Measurements from ENCODE around the gene AMN.

Gene AMN

DNA sequence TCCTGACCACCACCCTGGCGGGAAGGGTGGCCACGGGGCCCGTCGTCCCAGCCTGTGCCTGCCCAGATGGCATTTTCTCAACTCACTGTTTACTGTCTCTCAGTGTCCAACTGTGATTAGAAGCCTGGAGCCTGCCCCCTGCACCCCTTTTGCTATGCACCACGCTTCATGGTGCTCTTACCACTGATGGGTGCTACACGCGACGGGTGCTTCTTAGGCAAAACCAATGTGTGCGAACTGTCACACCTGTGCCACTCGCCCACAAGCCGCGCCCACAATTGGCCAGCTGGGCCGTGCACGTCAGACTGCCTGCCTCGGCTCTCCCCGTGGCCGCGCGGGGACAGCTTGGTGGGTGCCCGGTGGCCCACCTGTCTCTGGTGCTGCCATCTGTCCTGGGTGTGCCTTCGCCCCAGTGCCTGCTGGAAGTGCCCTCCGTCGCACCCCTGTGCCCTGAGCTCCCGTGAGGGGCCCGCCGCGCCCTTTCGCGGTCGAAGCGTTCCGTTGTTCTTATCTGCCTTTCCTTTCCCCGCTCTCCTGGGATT is 15.1 kb upstream of the AMN start:
- peaks cover 7 to 31% of the 10 kb centered on the region in 2 donors for H3K36me3 ChIP-seq (ENCODE audit: control insufficient read depth in 1 of 2, insufficient read depth in 2 of 2, low read length in 2 of 2)
- no peaks in the 10 kb centered on the region for H3K4me1 ChIP-seq (ENCODE audit: control insufficient read depth in 1 of 2, insufficient read depth in 2 of 2, low read length in 2 of 2)
- no peaks in the 10 kb centered on the region for H3K27me3 ChIP-seq (ENCODE audit: low read depth, low read length)
- H3K4me3 ChIP-seq (ENCODE audit: low read depth in 1 of 2, low read length in 2 of 2), result no peak overlapping the region
- H3K9me3 ChIP-seq (ENCODE audit: control insufficient read depth in 1 of 2, low read length in 2 of 2), result no peaks in the 10 kb centered on the region
- no peak overlapping the region for H3K27ac ChIP-seq (ENCODE audit: low read length)

GRCh38 chr14:102907980-102908730 is 14.3 kb upstream of the AMN start:
- no peaks in the 10 kb centered on the region for H3K9me3 ChIP-seq (ENCODE audit: control insufficient read depth in 1 of 2, low read length in 2 of 2)
- H3K36me3 ChIP-seq (ENCODE audit: control insufficient read depth in 1 of 2, insufficient read depth in 2 of 2, low read length in 2 of 2), result peaks cover 7 to 30% of the 10 kb centered on the region in 2 donors
- no peaks in the 10 kb centered on the region for H3K27me3 ChIP-seq (ENCODE audit: low read depth, low read length)
- no peak overlapping the region for H3K27ac ChIP-seq (ENCODE audit: low read length)
- H3K4me3 ChIP-seq (ENCODE audit: low read depth in 1 of 2, low read length in 2 of 2), result no peak overlapping the region
- no peaks in the 10 kb centered on the region for H3K4me1 ChIP-seq (ENCODE audit: control insufficient read depth in 1 of 2, insufficient read depth in 2 of 2, low read length in 2 of 2)

DNA sequence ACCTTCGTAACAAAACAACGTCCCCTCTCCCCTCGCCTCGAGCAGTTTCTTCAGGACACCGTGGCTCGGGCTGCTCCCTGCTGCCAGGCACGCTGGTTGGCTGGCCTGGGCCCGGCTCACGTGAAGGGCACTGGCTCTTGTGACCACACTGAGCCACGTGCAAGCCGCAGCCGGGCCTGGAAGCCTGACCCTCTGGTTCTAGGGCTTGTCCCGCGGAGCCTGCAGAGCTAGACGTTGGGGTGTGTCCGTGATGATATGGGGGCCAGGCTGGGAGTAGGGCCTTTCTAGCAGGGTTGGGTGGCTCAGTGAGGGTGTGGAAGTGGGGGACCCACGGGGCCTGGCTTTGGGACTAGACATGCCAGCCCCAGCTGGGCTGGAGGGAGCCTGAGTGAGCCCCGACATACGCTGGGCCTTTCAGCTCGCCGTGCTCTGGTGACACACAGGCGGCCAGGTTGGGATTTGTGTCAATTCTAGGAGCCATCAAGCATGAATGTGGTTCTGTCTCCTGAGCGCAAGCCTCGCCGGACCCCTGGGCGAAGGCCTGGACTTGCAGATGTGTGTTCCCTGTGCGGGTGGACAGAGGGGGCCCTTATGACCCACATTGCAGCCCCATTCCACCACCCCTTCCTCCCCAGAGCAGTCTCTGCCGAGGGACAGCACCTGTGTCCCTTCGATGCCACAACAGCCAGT is 13.6 kb upstream of the AMN start:
- Histone ChIP-seq H3K4me3 (ENCODE audit: low read depth in 1 of 2, low read length in 2 of 2) (no peak overlapping the region), H3K9me3 (ENCODE audit: control insufficient read depth in 1 of 2, low read length in 2 of 2) (no peaks in the 10 kb centered on the region), H3K36me3 (ENCODE audit: control insufficient read depth in 1 of 2, insufficient read depth in 2 of 2, low read length in 2 of 2) (peaks cover 7 to 22% of the 10 kb centered on the region in 2 donors), H3K27ac (ENCODE audit: low read length) (no peak overlapping the region), H3K27me3 (ENCODE audit: low read depth, low read length) (no peaks in the 10 kb centered on the region), H3K4me1 (ENCODE audit: control insufficient read depth in 1 of 2, insufficient read depth in 2 of 2, low read length in 2 of 2) (no peaks in the 10 kb centered on the region)

DNA sequence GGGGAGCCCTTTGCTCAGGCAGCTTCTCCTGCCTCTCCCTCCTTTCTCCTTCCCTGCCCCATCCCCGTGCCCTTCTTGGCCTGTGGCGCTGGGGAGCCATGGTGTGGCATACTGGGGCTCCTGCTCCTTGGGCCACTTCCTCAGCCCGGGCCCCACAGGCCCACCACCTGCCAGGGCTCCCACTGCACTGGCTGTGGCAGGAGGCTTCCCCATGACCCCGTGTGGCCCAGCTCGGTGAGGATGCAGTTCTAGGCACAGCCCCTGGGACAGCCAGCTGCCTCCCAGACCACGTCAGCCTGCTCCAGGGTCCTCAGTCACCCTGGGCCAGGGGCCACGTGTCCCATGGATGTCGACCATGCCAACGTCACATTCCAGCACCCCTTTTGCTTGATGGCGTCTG is 13.0 kb upstream of the AMN start:
- no peak overlapping the region for H3K27ac ChIP-seq (ENCODE audit: low read length)
- peaks cover 7 to 19% of the 10 kb centered on the region in 2 donors for H3K36me3 ChIP-seq (ENCODE audit: control insufficient read depth in 1 of 2, insufficient read depth in 2 of 2, low read length in 2 of 2)

GRCh38 chr14:102909911-102910310 is 12.6 kb upstream of the AMN start:
- Histone ChIP-seq H3K4me1 (ENCODE audit: control insufficient read depth in 1 of 2, insufficient read depth in 2 of 2, low read length in 2 of 2) (no peaks in the 10 kb centered on the region), H3K4me3 (ENCODE audit: low read depth in 1 of 2, low read length in 2 of 2) (no peak overlapping the region), H3K27me3 (ENCODE audit: low read depth, low read length) (no peaks in the 10 kb centered on the region), H3K27ac (ENCODE audit: low read length) (no peak overlapping the region), H3K9me3 (ENCODE audit: control insufficient read depth in 1 of 2, low read length in 2 of 2) (no peaks in the 10 kb centered on the region), H3K36me3 (ENCODE audit: control insufficient read depth in 1 of 2, insufficient read depth in 2 of 2, low read length in 2 of 2) (peaks cover 7 to 19% of the 10 kb centered on the region in 2 donors)

More for the DNA sequence above, 13.0 kb upstream of the AMN start:
- Histone ChIP-seq H3K4me3 (ENCODE audit: low read depth in 1 of 2, low read length in 2 of 2) (no peak overlapping the region), H3K27me3 (ENCODE audit: low read depth, low read length) (no peaks in the 10 kb centered on the region), H3K9me3 (ENCODE audit: control insufficient read depth in 1 of 2, low read length in 2 of 2) (no peaks in the 10 kb centered on the region), H3K4me1 (ENCODE audit: control insufficient read depth in 1 of 2, insufficient read depth in 2 of 2, low read length in 2 of 2) (no peaks in the 10 kb centered on the region)

- H3K27ac ChIP-seq (ENCODE audit: low read length), result no peak overlapping the region
- H3K4me3 ChIP-seq (ENCODE audit: low read depth in 1 of 2, low read length in 2 of 2), result no peak overlapping the region
- no peaks in the 10 kb centered on the region for H3K4me1 ChIP-seq (ENCODE audit: control insufficient read depth in 1 of 2, insufficient read depth in 2 of 2, low read length in 2 of 2)
- H3K36me3 ChIP-seq (ENCODE audit: control insufficient read depth in 1 of 2, insufficient read depth in 2 of 2, low read length in 2 of 2), result peaks cover 2 to 14% of the 10 kb centered on the region in 2 donors
- no peaks in the 10 kb centered on the region for H3K9me3 ChIP-seq (ENCODE audit: control insufficient read depth in 1 of 2, low read length in 2 of 2)
- H3K27me3 ChIP-seq (ENCODE audit: low read depth, low read length), result no peaks in the 10 kb centered on the region
Measured at GRCh38 chr14:102910442-102910841, 12.0 kb upstream of the AMN start.

DNA sequence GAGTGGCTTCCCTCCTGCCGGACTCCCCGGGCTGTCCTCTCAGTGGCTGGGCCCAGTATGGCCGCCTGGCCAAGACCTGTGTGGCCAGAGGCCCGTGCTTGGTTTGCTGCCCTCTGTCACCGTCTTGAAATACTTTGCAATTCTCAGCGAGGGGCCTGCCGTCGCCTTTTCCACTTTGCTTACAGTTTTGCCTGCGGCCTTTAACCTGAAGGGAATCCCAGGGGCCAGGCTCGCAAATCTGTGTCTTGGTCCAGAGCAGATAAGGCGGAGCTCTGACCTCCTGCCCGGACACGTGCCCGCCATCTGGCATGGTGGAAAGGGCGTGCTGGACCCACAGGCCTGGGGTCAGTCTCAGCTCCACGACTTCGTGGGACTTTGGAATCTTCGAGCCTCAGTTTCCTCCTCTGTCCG is 10.9 kb upstream of the AMN start:
- Histone ChIP-seq H3K36me3 (ENCODE audit: control insufficient read depth in 1 of 2, insufficient read depth in 2 of 2, low read length in 2 of 2) (peaks cover 0 to 10% of the 10 kb centered on the region in 2 donors), H3K4me1 (ENCODE audit: control insufficient read depth in 1 of 2, insufficient read depth in 2 of 2, low read length in 2 of 2) (no peaks in the 10 kb centered on the region), H3K27ac (ENCODE audit: low read length) (no peak overlapping the region), H3K9me3 (ENCODE audit: control insufficient read depth in 1 of 2, low read length in 2 of 2) (no peaks in the 10 kb centered on the region), H3K4me3 (ENCODE audit: low read depth in 1 of 2, low read length in 2 of 2) (no peak overlapping the region), H3K27me3 (ENCODE audit: low read depth, low read length) (no peaks in the 10 kb centered on the region)

DNA sequence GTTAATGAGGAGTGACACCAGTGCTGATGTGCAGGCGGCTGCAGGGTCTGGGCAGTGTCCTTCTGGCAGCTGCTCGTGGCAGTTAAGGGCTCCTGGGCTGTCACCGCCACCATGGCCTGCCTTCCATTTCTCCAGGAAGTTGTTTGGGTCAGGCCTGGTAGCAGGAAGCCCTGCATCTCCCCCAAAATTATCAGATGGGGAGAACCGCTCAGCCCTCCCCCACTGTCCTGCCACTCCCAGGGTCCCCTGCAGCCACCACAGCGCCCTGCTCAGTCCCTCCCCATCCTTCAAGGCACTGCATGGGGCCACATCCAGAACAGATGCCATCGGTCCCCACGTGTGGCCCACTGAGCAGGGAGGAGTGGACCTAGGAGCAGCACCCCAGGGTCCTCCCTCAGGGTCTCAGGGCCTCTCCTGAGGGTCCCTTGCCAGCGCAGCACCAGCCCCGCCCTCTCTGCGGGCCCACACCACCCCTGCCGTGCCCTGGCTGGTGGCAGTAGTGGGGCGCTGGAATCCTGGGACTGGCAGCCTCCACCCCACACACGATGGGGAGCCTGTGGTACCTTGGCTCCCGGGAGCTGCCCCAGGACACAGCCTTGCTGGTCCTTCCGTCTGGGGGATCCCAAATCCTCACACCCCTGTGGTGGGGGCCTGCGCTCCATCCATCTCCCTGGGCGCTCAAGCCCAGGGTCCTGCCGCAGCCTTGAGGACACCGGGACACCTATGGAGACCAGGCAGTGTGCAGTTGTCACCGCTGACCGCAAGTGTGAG is 10.3 kb upstream of the AMN start:
- no peaks in the 10 kb centered on the region for H3K4me1 ChIP-seq (ENCODE audit: control insufficient read depth in 1 of 2, insufficient read depth in 2 of 2, low read length in 2 of 2)
- peaks cover 0 to 6% of the 10 kb centered on the region in 2 donors for H3K36me3 ChIP-seq (ENCODE audit: control insufficient read depth in 1 of 2, insufficient read depth in 2 of 2, low read length in 2 of 2)
- H3K27ac ChIP-seq (ENCODE audit: low read length), result no peak overlapping the region
- H3K4me3 ChIP-seq (ENCODE audit: low read depth in 1 of 2, low read length in 2 of 2), result no peak overlapping the region
- H3K27me3 ChIP-seq (ENCODE audit: low read depth, low read length), result no peaks in the 10 kb centered on the region
- no peaks in the 10 kb centered on the region for H3K9me3 ChIP-seq (ENCODE audit: control insufficient read depth in 1 of 2, low read length in 2 of 2)

DNA sequence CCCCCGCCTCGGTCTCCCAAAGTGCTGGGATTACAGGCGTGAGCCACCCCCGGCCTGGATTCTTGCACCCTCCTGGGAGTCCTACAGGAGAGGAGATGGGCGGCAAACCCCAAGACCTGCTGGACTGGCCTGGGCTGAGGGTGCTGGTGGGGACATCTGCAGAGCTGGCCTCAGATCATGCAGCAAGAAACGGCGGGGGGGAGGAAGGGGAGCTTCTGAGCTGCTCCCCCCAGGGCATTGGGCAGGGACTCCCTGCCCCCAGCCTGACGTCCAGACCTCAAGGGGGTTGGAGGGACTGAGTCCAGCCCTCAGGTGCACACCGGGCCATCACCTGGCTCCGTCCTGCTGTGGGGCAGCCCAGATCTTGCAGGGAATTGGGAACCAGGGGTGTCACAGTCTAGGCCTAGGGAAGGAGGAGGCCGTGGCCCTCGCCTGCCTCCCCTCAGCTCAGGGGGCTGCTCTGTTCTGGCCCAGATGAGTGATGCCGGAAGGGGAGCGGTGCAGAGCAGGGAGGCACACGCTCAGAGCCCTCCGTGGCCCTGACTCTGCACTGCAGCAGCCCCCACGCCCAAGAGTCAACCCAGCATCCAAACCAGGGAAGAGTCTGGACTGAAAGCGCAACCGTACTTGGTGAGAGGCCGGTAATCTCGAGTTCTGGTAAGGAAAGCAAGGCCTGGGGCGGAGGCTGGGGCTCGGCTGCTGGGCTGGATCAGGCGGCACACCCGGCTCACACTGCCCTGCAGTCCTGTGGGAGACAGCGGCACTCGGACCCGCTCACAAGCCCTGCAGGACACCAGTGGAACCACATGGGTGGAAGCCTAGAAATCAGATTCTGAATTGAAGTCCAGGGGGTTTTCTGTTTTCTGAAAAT is 8.9 kb upstream of the AMN start:
- no peak overlapping the region for H3K4me3 ChIP-seq (ENCODE audit: low read depth in 1 of 2, low read length in 2 of 2)
- H3K4me1 ChIP-seq (ENCODE audit: control insufficient read depth in 1 of 2, insufficient read depth in 2 of 2, low read length in 2 of 2), result no peaks in the 10 kb centered on the region
- H3K9me3 ChIP-seq (ENCODE audit: control insufficient read depth in 1 of 2, low read length in 2 of 2), result no peaks in the 10 kb centered on the region
- H3K36me3 ChIP-seq (ENCODE audit: control insufficient read depth in 1 of 2, insufficient read depth in 2 of 2, low read length in 2 of 2), result no peaks in the 10 kb centered on the region
- H3K27ac ChIP-seq (ENCODE audit: low read length), result no peak overlapping the region
- no peaks in the 10 kb centered on the region for H3K27me3 ChIP-seq (ENCODE audit: low read depth, low read length)

- H3K36me3 ChIP-seq (ENCODE audit: control insufficient read depth in 1 of 2, insufficient read depth in 2 of 2, low read length in 2 of 2), result no peaks in the 10 kb centered on the region
- no peaks in the 10 kb centered on the region for H3K27me3 ChIP-seq (ENCODE audit: low read depth, low read length)
- H3K27ac ChIP-seq (ENCODE audit: low read length), result no peak overlapping the region
- no peaks in the 10 kb centered on the region for H3K9me3 ChIP-seq (ENCODE audit: control insufficient read depth in 1 of 2, low read length in 2 of 2)
- no peak overlapping the region for H3K4me3 ChIP-seq (ENCODE audit: low read depth in 1 of 2, low read length in 2 of 2)
- no peaks in the 10 kb centered on the region for H3K4me1 ChIP-seq (ENCODE audit: control insufficient read depth in 1 of 2, insufficient read depth in 2 of 2, low read length in 2 of 2)
Measured at GRCh38 chr14:102914474-102915291, 7.8 kb upstream of the AMN start.
